ENCODE data around the gene SEMA4A. TPM values are rescaled to one million over a fixed set of nuclear protein-coding genes. Genes with fewer than 3 reads are reported as not detected.

The SEMA4A gene
- total RNA-seq, 2 experiments from 2014 or later = 9.4 to 10.1 TPM

GRCh38 chr1:156160000-156160742 lies 6.8 kb downstream of the SEMA4A start:
- Histone ChIP-seq H3K27me3 (ENCODE audit: control insufficient read depth in 1 of 2, insufficient read depth in 2 of 2, low read length in 2 of 2) (no peaks in the 10 kb centered on the region), H3K4me1 (ENCODE audit: insufficient read depth, low read length) (peaks cover 37% of the 10 kb centered on the region), H3K9me3 (ENCODE audit: control insufficient read depth in 1 of 2, insufficient read depth in 1 of 2, low read length in 2 of 2) (no peaks in the 10 kb centered on the region), H3K27ac (ENCODE audit: low read depth in 1 of 2, low read length in 2 of 2) (no peak overlapping the region), H3K36me3 (ENCODE audit: insufficient read depth, low read length) (no peaks in the 10 kb centered on the region), H3K4me3 (ENCODE audit: low read length) (peak overlapping the region; percentile 53)
- Mint-ChIP-seq H3K4me1 (ENCODE audit: low read depth) (peaks cover 59% of the 10 kb centered on the region), H3K27ac (peak overlapping the region; percentile 54), H3K36me3 (ENCODE audit: low read depth) (no peaks in the 10 kb centered on the region), H3K27me3 (no peaks in the 10 kb centered on the region), H3K9me3 (no peaks in the 10 kb centered on the region), H3K4me3 (peak overlapping the region; percentile 84)
- ATAC-seq (ENCODE audit: poor library complexity) = no peak
- intact Hi-C loops (cut with DNase I, micrococcal nuclease) = no loop called here
- peak in 1 of 14 experiments; percentile 43 for DNase-seq
- POLR2A ChIA-PET = interaction anchor here (0.6 to 2.3 kb wide), 5 partner anchors 13 to 122 kb away, joined by 3 to 11 read pairs (median 3); partner anchors contain the start of genes PMF1 and SMG5
- CTCF ChIA-PET = no interaction called here
- no peak for TF ChIP-seq CTCF (IDR thresholded peaks at IDR 0.05)

GRCh38 chr1:156160743-156161171 lies 7.4 kb downstream of the SEMA4A start:
- ChIA-PET CTCF (no interaction called here), POLR2A (interaction anchor here (0.6 to 2.3 kb wide), 5 partner anchors 13 to 121 kb away, joined by 3 to 11 read pairs (median 3); partner anchors contain the start of genes PMF1 and SMG5)
- DNase-seq (peak in 13 of 14 experiments; percentile 23 to 81 (median 53)), ATAC-seq (ENCODE audit: poor library complexity) (peak; percentile 79)
- peak overlapping the region; percentile 84 for H3K4me3 Mint-ChIP-seq
- Histone ChIP-seq H3K27me3 (ENCODE audit: control insufficient read depth in 1 of 2, insufficient read depth in 2 of 2, low read length in 2 of 2) (no peaks in the 10 kb centered on the region), H3K36me3 (ENCODE audit: insufficient read depth, low read length) (no peaks in the 10 kb centered on the region), H3K9me3 (ENCODE audit: control insufficient read depth in 1 of 2, insufficient read depth in 1 of 2, low read length in 2 of 2) (no peaks in the 10 kb centered on the region), H3K4me3 (ENCODE audit: low read length) (peak overlapping the region; percentile 53), H3K27ac (ENCODE audit: low read depth in 1 of 2, low read length in 2 of 2) (no peak overlapping the region), H3K4me1 (ENCODE audit: insufficient read depth, low read length) (peaks cover 32% of the 10 kb centered on the region)
- H3K4me1 Mint-ChIP-seq (ENCODE audit: low read depth) = peaks cover 53% of the 10 kb centered on the region
- H3K27me3 Mint-ChIP-seq = no peaks in the 10 kb centered on the region
- H3K36me3 Mint-ChIP-seq (ENCODE audit: low read depth) = no peaks in the 10 kb centered on the region
- H3K9me3 Mint-ChIP-seq = no peaks in the 10 kb centered on the region
- no peak for TF ChIP-seq CTCF (IDR thresholded peaks at IDR 0.05)
- peak overlapping the region; percentile 54 for H3K27ac Mint-ChIP-seq
- intact Hi-C loops (cut with DNase I, micrococcal nuclease) = no loop called here

GRCh38 chr1:156162430-156163037 lies 9.1 kb downstream of the SEMA4A start:
- Mint-ChIP-seq H3K4me3 (peak overlapping the region; percentile 66), H3K27me3 (no peaks in the 10 kb centered on the region), H3K36me3 (ENCODE audit: low read depth) (peaks cover 2% of the 10 kb centered on the region), H3K9me3 (no peaks in the 10 kb centered on the region), H3K27ac (no peak overlapping the region), H3K4me1 (ENCODE audit: low read depth) (peaks cover 38% of the 10 kb centered on the region)
- ChIA-PET CTCF (no interaction called here), POLR2A (interaction anchor here (0.7 to 1.0 kb wide), 2 partner anchors 31 to 63 kb away, joined by 3 to 4 read pairs; partner anchors contain the start of gene SLC25A44)
- Histone ChIP-seq H3K9me3 (ENCODE audit: control insufficient read depth in 1 of 2, insufficient read depth in 1 of 2, low read length in 2 of 2) (no peaks in the 10 kb centered on the region), H3K4me3 (ENCODE audit: low read length) (no peak overlapping the region), H3K27me3 (ENCODE audit: control insufficient read depth in 1 of 2, insufficient read depth in 2 of 2, low read length in 2 of 2) (no peaks in the 10 kb centered on the region), H3K4me1 (ENCODE audit: insufficient read depth, low read length) (peaks cover 25% of the 10 kb centered on the region), H3K36me3 (ENCODE audit: insufficient read depth, low read length) (no peaks in the 10 kb centered on the region), H3K27ac (ENCODE audit: low read depth in 1 of 2, low read length in 2 of 2) (no peak overlapping the region)
- intact Hi-C loops (cut with DNase I, micrococcal nuclease) = no loop called here
- peak in 1 of 14 experiments; percentile 31 for DNase-seq
- ATAC-seq (ENCODE audit: poor library complexity) = no peak
- TF ChIP-seq CTCF (IDR thresholded peaks at IDR 0.05) = no peak
